ENCODE results near the gene PMF1.

Gene PMF1

DNA sequence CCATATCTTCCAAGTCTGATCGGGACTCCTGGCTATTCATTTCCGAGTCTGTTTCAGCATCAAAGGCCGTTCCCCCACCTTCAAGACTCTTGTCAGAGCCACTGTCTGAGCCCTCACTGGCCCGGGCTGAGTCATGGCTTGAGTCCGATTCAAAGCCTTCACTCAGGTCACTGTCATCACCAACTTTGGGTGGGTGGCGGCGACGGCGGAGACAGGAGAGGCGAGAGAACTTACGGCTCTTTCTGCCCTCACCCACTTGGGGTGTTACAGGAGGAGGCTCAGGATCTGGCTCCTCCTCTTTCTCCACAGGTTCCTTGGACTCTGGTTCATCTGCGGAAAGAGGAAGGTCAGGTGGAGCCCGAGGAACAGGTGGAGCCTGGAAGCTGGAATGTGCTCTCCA lies 53.2 kb downstream of the PMF1 start:
- DNase-seq (ENCODE audit: low spot score) = no peak

- DNase-seq (ENCODE audit: low spot score) = peak; percentile 24
Observed at GRCh38 chr1:156268336-156268735, 55.5 kb downstream of the PMF1 start.

DNA sequence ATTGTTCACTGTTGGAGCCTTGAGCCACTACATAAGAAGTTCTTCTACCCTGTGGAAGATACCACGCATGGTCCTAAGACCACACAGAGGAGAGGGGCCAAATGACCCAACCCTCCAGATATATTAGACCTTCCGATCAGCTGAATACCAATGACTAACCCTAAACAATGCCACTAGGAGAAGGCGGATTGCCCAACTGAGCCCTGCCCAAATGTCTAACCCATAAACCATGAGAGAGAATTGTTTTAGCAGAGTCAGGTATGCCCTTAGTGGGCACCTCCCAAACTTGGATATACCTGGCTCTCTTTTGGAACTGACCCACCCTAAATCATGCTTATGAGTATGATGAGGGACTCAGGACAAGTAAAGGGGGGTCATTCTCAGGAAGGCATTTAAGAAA lies 57.5 kb downstream of the PMF1 start:
- DNase-seq (ENCODE audit: low spot score) = no peak

- no peak for DNase-seq (ENCODE audit: low spot score)
Observed at GRCh38 chr1:156276532-156276931, 63.7 kb downstream of the PMF1 start.

DNA sequence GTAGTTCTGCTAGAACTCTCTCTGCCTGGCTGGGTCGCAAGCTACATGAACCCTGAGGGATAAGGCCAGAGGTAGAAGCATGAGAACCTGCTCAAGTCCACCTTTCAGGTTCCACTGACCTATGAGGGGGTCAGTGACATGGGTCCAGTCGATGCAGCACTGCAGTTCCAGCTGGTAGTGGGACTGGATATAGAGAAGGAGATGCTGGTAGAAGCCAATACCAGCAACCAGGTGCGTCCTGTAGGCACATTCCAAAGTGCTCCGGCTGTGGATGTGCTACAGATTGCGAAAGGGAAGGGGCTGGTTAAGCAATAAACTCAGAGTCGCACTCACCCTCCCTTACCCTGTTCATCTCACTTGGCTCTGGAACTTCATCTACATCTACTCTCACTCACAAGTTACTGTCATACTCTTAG lies 64.2 kb downstream of the PMF1 start:
- DNase-seq (ENCODE audit: low spot score) = no peak

DNA sequence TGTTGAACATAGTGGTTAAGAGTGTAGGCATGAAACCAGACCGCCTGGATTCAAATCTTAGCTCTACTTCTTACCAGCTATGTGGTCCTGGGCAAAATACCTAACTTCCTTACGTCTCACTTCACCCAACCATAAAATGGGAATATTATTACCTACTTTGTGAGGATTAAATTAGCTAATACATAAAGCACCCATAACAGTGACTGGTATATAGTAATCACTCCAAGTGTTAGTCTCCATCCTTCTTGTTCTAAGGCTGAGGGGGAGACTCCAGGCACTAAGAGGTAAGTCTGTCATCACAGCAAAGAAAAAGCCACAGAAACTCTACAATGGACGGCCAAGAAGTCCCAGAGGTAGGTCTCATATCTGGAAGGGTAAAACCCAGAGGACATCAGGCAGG lies 67.0 kb downstream of the PMF1 start:
- DNase-seq (ENCODE audit: low spot score) = no peak

- DNase-seq (ENCODE audit: low spot score) = peak; percentile 80
Observed at GRCh38 chr1:156281281-156281680, 68.5 kb downstream of the PMF1 start.

- DNase-seq (ENCODE audit: low spot score) = peak; percentile 75
Observed at GRCh38 chr1:156281693-156282478, 69.1 kb downstream of the PMF1 start.

DNA sequence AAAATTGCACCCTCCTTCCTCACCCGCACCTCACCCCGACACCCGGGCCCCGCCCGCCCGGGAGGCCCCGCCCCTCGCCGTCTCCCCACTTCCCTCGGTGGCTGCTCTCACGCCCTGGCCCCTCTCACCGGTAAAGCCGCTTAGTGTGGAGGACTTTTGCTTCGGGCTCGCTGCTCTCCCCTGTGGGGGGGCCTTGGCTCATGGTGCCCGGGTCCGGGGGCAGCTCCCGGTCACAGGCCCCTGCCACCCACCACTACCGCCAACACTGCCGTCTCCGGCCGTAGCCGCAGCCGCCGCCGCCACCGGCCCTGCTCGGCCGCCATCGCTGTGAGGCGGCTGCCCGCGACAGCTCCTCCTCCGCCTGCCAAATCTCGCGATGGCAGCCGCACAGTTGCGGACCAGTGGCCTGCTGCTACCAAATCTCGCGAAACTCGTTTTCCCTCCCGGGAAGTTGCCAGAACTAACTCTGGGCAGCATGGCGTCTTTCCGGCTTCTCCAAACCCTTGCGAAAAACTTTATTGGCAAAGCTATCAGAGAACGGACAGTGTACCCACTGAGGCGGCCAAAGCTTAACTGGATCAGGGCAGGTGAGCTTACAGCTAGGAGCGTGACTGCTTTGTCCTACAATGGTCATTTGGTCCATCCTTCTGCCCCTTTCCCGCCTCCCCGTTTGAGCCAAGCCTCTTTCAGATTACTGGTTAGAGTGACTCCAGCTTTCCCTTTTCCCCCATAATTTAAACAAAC lies 69.8 kb downstream of the PMF1 start, which contains the start of gene SMG5:
SMG5 (minus strand) TSS at position 347 of the 744 bp plus-strand sequence; CDS start at position 202, 145 bp downstream.
- DNase-seq (ENCODE audit: low spot score) = peak; percentile 98

- no peak for DNase-seq (ENCODE audit: low spot score)
Observed at GRCh38 chr1:156283521-156283920, 70.7 kb downstream of the PMF1 start.

DNA sequence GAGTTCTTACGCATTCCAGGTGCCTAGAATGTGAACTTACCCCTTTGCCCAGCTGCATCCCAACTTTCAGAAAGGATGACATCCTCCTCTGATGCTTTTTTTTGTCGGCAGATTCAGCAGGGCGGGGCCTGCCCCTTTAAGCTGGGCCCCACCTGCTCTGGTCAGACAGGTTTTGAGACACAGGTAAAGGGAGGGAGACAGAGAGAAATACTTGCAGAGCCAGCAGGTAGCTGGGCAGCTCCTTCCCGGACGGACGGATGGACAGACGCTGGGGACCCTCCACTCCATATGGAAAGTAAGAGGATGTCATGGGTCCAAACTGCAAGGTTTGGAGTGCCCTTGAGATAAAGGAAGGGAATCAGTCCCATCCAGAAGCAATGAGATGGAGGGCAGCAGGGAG lies 71.3 kb downstream of the PMF1 start, which contains the start of gene TMEM79:
TMEM79 (plus strand) TSS at position 214 of the 400 bp plus-strand sequence. CDS start 902 bp downstream, outside the sequence.
- no peak for DNase-seq (ENCODE audit: low spot score)

GRCh38 chr1:156284757-156285156 lies 72.0 kb downstream of the PMF1 start:
- no peak for DNase-seq (ENCODE audit: low spot score)

- DNase-seq (ENCODE audit: low spot score) = no peak
Observed at GRCh38 chr1:156285437-156285836, 72.6 kb downstream of the PMF1 start.

DNA sequence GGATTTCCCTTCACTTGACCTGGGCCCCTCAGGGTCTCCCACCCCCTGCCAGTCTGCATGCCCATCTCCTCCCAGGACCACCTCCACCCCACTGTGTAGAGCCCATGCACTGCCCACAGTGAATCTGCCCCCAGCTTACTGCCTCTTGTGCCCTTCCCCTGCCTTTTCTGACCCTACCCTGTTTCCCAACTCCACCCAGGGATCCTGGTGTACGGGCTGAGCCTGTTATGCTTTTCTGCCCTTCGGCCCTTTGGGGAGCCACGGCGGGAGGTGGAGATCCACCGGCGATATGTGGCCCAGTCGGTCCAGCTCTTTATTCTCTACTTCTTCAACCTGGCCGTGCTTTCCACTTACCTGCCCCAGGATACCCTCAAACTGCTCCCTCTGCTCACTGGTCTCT lies 73.3 kb downstream of the PMF1 start:
- DNase-seq (ENCODE audit: low spot score) = no peak

Measured in RKO (cell line).